Gastroesophageal sphincter (tissue), 3 donors: ENCODE measurements around the gene SPOCK3.

ENCODE experiments used
- CTCF ChIP-seq, 4 experiments: fragments of 200-600 bp in 2 of 4; fragments of 450-650 bp in 2 of 4; sonication (generic) in 1 of 4; IDR thresholded peaks; one replicate each; pipeline ENCODE4 v1.5.1; 2017 to 2019; ENCODE audit warnings: antibody characterized with exemption in 4 of 4, mild to moderate bottlenecking in 2 of 4, moderate library complexity in 2 of 4
- EP300 ChIP-seq: sonication (generic); formaldehyde crosslinking; IDR thresholded peaks from one replicate; pipeline ENCODE4 v1.6.1; 2017; ENCODE audit warnings: antibody characterized with exemption, mild to moderate bottlenecking
- POLR2A ChIP-seq, 2 donors: fragments of 450-650 bp; IDR thresholded peaks; one replicate each; pipeline ENCODE4 v1.6.1; 2017; ENCODE audit warnings: antibody characterized with exemption in 2 of 2, mild to moderate bottlenecking in 2 of 2, moderate library complexity in 1 of 2

GRCh38 chr4:167274351-167274750, 40.1 kb upstream of the SPOCK3 start:
- TF ChIP-seq CTCF (IDR thresholded peaks at IDR 0.05) (no peak), EP300 (no peak), POLR2A (IDR thresholded peaks at IDR 0.05) (no peak)
